HG02571 (cell line): ENCODE results near the gene GNPTG.

Experiments
- ATAC-seq: cut with Tn5 transposase; IDR thresholded peaks from one replicate; pipeline ENCODE4 v1.9.1; 2021; ENCODE audit warnings: mild to moderate bottlenecking, moderate library complexity; ENCODE audit not compliant: unreplicated experiment

The GNPTG gene

DNA sequence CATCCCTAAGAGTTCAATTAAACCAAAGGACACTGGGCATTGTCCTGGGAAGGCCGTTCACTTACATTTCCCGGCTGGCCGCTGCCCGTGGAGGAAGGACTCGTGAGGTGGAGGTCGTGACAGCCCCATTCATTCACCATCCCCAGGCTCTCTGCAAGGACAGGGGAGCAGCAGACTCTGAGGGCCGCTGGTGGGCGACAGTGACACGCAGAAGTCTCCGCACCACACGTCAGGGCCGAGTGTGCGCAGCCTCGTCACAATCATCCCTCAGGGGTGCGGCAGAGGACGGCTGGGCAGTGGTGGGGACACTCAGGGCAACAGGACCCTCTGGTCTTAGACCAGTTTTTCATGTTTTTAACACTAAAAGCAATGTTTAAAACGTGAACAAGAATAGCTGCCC lies 41.1 kb downstream of the GNPTG start:
- ATAC-seq = no peak

- no peak for ATAC-seq
Measured at GRCh38 chr16:1393613-1394176, 42.0 kb downstream of the GNPTG start.

DNA sequence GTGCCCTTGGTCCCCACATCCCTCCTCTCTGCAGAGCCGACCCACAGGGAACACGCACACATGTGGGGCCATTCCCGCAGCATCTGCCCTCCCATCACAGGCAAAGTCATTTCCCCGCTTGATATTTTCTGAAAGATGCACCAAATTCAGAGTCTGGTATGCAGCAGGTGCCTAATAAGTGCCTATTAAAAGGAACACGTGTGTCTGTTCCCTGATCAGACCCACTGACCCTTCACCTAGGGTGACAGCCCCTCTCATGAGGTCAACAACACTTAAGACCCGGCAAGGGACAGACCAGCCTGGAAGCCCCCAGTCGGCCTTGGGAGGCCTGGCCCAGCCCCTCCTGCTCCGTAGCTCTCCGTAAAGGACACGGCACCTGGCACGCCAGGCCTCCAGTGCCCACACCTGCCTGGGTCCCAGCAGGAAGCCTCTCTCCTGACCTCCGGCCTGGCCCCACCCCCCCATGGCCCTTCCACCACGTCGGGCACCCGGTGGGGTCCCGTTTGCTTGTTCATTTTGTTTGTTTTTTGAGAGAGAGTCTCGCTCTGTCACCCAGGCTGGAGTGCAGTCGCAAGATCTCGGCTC lies 42.7 kb downstream of the GNPTG start:
- no peak for ATAC-seq

DNA sequence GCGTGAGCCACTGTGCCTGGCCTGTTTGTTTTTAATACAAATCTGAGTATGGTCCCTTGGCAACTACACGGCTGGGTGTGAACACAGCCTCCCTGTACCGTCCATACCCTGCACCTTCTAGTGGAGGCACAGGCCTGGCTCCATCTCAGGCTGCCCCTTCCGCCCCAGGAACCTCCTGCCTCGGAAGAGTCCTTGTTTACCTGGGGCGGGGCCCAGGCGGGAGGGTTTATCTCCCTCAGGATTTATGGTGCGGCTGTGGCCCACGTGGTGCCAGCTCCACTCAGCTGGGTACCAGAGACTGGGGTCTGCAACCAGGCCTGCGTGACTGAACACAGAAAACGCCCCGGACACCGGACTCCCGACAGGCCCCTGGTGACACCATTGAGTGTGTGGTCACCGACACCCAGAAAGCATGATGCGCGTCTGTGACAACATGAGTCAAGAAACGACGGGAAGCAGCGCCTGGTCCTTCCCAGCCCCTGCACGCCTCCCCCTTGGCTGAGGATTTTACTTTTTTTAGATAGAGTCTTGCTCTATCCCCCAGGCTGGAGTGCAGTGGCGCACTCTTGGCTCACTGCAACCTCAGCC lies 43.8 kb downstream of the GNPTG start:
- no peak for ATAC-seq

GRCh38 chr16:1397779-1398178 lies 46.0 kb downstream of the GNPTG start:
- ATAC-seq = no peak

- ATAC-seq = no peak
Measured at GRCh38 chr16:1398351-1398750, 46.6 kb downstream of the GNPTG start.

GRCh38 chr16:1398826-1399581 lies 47.3 kb downstream of the GNPTG start:
- no peak for ATAC-seq

DNA sequence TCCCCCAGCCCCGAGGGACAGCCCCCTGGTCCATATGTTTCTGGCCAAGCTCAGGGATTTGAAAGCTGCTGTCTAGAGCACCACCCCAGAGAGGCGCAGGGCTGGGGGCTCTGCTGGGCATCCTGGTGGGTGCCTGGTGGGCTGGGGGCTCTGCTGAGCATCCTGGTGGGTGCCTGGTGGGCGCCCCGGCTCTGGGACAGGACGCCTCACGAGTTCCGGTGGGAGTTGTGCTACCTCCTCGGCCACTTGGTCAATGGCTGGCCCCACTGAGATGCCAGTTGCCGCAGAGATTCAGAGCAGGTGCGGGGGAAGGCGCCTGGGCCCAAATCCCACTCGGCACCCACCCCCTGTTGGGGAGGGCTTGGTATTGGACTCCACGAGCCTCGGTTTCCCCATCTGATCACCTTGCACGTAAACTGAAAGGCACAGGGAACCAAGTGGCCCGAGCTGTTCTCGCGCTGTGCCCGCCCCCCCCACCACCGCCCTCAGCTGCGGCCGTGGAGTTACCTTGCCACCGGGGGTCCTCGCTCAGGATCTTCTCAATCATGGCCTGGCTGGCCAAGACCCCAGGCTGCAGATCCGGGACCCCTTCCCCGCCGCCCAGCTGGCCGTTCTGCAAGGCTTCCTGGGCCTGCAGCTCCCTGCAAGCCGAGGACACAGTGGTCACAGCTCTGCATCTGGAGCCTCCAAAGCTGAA lies 49.5 kb downstream of the GNPTG start:
- no peak for ATAC-seq

- no peak for ATAC-seq
Measured at GRCh38 chr16:1401758-1402154, 50.0 kb downstream of the GNPTG start.

- ATAC-seq = no peak
Measured at GRCh38 chr16:1403036-1403435, 51.3 kb downstream of the GNPTG start.

DNA sequence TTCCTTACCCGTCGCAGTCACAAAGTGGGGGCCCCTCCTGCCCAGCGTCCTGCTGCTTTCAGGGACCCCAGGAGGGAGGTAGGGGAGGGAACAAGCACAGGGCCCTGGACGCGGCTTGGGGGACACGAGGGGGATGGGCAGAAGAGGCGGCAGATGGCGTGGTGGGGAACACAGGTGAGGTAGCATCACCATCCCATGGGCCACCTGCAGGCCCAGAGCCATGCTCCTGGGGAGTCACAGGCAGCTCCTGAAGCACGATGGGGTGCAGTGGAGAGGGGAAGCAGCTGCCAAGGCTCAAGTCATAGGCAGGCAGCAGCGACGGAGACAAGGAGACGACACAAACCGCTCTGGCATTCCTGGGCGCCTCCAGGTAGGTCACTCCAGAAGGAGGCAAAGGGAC lies 52.0 kb downstream of the GNPTG start:
- ATAC-seq = no peak

DNA sequence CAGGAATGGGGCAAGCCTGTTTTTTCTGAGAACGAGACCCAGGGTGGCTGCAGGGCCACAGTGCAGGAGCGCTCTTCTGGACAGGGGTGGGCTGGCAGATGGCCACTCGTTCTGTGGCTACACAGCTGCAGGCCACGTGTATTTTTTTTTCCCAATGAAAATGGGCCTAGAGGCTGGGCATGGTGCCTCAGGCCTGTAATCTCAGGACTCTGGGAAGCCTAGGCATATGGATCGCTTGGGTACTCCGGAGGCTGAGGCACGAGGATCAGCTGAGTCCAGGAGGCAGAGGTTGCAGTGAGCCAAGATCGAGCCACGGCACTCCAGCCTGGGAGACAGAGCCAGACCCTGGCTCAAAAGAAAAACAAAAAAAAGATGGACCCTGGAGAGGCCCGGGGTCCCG lies 56.0 kb downstream of the GNPTG start:
- no peak for ATAC-seq

- peak; percentile 71 for ATAC-seq
Measured at GRCh38 chr16:1408171-1408837, 56.6 kb downstream of the GNPTG start.

DNA sequence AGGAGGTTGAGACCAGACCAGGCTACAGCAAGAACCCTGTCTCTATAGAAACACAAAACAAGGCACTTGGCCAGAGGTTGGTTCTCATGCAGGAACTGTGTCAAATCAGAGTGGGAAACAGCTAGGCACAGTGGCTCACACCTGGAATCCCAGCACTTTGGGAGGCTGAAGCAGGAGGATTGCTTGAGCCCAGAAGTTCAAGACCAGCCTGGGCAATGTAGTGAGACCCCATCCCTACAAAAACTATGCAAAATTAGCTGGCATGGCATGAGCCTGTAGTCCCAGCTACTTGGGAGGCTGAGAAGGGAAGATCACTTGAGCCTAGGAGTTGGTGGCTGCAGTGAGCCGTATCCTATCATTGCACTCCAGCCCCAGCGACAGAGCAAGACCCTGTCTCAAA lies 61.1 kb downstream of the GNPTG start:
- ATAC-seq = no peak
